Measurements from ENCODE around the gene MPL. TPM values are rescaled to one million over a fixed set of nuclear protein-coding genes. Genes with fewer than 3 reads are reported as not detected.

Gene MPL
- not detected in 2 replicates for total RNA-seq

DNA sequence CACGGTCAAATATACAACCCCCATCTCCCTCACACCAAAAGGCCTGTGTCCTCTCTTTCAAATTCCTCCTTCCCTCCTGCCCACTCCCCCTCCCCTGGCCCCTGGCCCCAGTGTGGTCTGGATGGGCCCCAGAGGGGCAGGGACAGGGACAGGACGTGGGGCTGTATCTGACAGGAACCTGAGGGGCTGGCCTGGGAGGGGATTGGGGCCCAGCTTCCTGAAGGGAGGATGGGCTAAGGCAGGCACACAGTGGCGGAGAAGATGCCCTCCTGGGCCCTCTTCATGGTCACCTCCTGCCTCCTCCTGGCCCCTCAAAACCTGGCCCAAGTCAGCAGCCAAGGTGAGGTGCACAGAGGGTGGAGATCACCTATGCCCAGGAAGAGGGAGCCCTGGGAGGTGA is at the start of gene MPL:
Gene MPL (plus strand): TSS at position 231 of the 400 bp plus-strand sequence. CDS start 31 bp downstream, at position 262.

DNA sequence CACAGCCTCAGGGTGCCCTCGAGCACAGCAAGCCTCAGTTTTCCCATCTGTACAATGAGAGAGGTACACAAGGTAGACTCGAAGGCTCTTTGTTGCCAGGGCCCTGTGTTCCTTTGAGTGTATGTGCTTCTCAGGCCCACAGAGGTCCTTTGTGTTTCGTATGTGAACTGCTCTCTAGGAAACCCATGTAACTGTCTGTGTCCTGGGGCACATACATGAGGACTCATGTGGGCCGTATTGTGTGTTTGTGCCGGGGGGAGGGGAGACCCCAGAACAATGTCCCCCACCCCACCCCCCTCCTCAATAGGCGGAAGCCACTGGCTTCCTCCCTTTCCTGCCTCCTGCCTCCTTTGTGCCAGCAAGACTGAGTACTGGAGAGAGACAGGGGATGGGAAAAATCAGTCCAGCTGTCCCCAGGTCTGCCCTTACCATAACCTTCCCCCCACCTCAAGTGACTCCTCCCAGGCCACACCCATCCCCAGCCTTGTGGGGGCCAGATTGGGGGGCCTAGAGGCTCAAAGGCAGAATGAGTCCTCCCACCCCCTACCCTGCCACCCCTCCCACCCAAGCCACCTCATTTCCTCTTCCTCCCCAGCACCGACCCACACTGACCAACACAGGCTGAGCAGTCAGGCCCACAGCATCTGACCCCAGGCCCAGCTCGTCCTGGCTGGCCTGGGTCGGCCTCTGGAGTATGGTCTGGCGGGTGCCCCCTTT is 37.1 kb upstream of the MPL start, which contains the start of gene TIE1:
Gene TIE1 (plus strand): TSS at position 605 of the 717 bp plus-strand sequence. CDS start 90 bp downstream, at position 695.

DNA sequence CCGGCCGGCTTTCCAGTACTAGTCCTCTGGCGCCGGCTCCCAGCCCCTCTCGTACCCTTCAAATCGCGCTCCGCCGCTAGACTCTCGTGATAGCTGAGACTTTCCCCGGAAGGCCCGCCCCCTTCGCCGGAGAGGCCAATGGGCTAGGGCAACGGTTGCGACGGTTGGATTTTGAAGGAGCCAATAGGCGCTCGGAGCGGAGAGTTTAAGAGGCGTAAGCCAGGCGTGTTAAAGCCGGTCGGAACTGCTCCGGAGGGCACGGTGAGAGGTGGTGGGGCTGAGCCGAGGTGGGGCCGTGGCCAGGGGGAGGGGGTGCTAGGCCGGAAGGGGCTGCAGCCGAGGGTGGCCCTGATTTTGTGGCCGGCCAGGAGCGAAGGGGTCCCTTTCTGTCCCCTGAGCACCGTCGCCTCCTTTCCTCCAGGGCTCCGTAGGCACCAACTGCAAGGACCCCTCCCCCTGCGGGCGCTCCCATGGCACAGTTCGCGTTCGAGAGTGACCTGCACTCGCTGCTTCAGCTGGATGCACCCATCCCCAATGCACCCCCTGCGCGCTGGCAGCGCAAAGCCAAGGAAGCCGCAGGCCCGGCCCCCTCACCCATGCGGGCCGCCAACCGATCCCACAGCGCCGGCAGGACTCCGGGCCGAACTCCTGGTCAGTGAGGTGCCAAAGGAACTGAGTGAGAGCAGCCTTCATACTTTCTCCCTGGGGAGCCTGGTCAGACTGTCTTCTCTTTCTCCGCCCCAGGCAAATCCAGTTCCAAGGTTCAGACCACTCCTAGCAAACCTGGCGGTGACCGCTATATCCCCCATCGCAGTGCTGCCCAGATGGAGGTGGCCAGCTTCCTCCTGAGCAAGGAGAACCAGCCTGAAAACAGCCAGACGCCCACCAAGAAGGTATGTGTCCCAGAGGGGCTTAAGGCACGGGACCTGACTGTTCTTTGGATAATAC is 21.4 kb downstream of the MPL start, which contains the start of gene CDC20:
Gene CDC20 (plus strand): TSS at position 236 of the 948 bp plus-strand sequence. CDS start 235 bp downstream, at position 471.

DNA sequence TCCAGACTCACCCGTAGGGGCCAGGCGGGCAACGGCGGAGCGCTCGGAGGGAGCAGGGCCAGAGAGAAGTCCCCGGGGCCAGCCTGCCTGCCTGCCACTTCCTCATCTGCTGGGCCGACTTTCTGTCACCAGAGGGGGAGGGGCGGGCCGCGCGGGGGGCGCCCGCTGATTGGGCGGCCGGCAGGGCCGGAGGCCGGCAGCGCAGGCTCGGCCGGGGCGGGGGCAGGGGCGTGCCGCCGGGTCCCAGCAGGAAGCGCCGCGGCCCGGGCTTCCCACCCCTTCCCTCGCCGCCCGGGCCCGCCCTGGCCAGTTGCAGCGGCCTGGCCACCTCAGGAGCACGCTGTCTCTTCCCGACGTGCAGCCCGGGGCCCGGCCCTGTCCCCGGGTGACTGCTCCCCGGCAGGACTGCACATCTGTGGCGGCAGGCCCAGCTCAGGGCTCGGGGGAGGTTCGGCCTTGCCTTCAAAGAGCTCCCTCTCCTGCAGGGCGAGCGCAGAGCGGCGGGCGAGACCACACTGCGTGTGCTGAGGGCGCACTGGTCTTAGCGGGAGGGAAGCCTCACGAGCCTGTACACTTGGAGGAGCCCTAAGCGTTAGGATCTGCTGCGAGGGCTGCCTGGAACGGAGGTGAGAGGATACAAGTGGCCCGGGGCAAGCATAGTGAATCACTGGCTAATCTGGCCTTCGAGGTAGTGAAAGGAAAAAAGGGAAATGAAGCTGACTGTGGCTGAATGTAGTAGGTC is 30.5 kb downstream of the MPL start, which contains the start of gene ELOVL1:
Gene ELOVL1 (minus strand): TSS at position 108 of the 742 bp plus-strand sequence. CDS start 2,402 bp downstream, outside the sequence.

DNA sequence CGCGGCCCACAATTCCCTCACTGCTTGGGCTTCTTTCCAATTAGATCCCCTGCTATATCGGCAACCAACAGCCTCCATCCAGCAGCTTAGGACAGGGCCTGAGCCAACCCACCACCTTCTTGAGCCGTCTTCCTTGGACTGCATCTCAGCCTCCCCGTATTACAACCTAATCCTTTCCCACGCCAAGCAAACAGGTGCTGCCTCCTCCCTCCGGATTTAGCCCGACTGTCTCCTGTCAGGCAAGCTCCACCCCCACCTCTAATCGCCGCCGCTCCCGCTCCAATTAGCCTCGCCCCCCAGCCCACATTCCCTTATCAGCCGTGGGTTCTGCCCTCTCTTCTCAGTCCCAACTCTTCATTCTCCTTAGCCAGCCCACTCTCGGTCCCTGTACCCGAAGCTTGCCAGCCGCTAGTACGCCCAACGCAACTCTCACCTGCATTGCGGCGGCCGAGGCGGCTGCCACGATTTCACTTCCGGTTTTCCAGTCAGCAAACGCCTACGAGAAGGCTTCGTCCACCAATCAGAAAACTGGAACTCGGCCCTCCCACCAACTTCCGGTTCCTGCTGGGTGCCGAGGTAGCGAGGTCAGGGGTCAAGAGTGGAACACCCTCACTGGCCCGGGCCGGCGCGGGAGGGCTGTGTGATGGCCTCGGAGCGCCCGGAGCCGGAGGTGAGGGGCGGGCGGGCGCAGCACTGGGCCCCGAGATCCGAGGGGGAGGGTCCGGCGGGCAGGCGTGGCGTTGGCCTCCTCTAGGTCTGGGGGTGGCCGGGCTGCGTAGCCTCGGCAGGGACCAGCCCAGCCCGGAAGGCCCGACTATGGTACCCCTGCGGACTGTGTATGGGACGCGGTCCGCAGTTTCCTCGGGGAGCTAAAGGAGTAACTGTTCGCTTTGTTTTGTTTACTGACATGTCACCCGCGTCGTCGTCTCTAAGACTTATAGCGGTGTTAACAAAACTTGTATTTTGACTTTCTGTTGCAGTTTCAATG is 52.0 kb downstream of the MPL start, which contains the start of the genes MED8 and SZT2:
Gene MED8 (minus strand): TSS at position 475 of the 988 bp plus-strand sequence. CDS start 36 bp downstream, at position 439.
Gene SZT2 (plus strand): TSS at position 574 of the 988 bp plus-strand sequence. CDS start 70 bp downstream, at position 644.

Other genes with a start within 250 kb of the MPL start
- gene EBNA1BP2, start 165.5 kb upstream of the MPL start, total RNA-seq, result 147 and 151 TPM in 2 replicates
- 0.15 and 0.32 TPM in 2 replicates for gene CFAP57, start 165.5 kb upstream of the MPL start, total RNA-seq
- gene TMEM125, start 67.8 kb upstream of the MPL start, total RNA-seq, result not detected in 2 replicates
- gene C1orf210, start 52.2 kb upstream of the MPL start, total RNA-seq, result not detected in 2 replicates
- gene TIE1, start 36.8 kb upstream of the MPL start, total RNA-seq, result 526 and 536 TPM in 2 replicates
- 62.0 and 106 TPM in 2 replicates for gene CDC20, start 21.2 kb downstream of the MPL start, total RNA-seq
- 41.9 and 53.0 TPM in 2 replicates for gene ELOVL1, start 30.2 kb downstream of the MPL start, total RNA-seq
- 70.5 and 73.1 TPM in 2 replicates for gene MED8, start 52.0 kb downstream of the MPL start, total RNA-seq
- 13.6 and 16.9 TPM in 2 replicates for gene SZT2, start 52.1 kb downstream of the MPL start, total RNA-seq
- gene HYI, start 116.1 kb downstream of the MPL start, total RNA-seq, result 77.6 and 137 TPM in 2 replicates
- 54.7 and 58.5 TPM in 2 replicates for gene PTPRF, start 193.1 kb downstream of the MPL start, total RNA-seq

Measured in epithelial cell of umbilical artery (primary cell).